GM21381 (cell line): ENCODE results near the gene TPSG1.

ENCODE experiments used
- ATAC-seq: cut with Tn5 transposase; IDR thresholded peaks from one replicate; pipeline ENCODE4 v1.9.1; 2021; ENCODE audit warnings: mild to moderate bottlenecking, moderate library complexity; ENCODE audit not compliant: unreplicated experiment

The TPSG1 gene

GRCh38 chr16:1181404-1182315, 43.4 kb downstream of the TPSG1 start:
- ATAC-seq, result no peak

DNA sequence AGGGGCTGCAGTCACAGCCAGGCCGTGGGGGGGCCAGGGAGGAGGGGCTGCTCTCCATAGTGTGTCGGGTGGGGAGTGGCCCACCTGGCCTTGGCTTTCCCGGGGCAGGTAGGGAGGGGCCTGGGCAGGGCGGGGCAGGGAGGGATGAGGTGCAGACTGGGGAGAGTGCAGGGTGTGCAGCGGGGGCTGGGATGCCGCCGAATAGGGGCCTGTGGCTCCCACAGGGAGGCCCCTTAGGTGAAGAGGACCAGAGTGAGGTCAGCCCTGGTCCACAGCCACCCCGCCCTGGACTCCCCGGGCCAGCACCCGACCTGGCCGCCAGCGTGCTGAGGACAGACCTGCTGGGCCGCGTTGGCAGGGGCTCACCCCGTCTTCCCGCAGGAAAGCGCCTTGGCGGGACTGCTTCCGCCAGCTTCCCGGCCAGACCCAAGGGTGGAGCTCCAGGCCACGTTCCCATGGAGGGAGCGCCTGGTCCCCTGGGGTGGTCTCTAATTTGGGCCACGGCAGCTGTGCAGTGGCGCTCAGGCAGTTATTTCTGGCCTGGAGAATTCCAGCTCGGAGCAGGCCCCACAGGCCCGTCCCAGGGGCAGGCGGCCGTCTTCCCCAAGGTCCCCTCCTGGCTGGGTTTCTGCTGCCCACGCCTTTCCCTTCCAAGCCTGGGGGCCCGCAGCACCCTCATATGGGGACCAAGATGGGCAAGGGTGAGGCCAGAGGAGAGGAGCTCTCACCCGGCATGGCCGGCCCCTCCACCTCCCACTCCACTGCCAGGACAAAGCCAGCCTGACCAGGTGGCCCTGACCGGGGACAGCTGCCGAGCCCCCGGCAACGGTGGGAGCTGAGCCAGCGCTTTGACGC, 44.3 kb downstream of the TPSG1 start:
- no peak for ATAC-seq

GRCh38 chr16:1178295-1178910, 46.7 kb downstream of the TPSG1 start:
- no peak for ATAC-seq

DNA sequence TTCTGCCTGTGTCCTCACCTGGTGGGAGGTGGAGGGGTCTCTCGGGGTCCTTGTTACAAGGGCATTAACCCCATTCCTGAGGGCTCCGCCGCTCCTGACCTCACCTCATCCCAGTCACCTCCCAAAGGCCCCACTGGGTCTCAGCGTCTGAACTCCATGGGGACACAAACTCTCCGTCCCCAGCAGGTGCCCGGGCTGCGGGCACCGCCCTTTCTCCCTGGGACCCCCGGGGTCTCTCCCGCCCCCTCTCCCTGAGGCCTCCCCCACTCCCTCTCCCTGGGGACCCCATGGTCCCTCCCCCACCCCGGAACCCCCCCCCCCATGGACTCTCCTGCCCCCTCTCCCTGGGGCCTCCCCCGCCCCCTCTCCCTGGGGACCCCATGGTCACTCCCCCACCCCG, 47.3 kb downstream of the TPSG1 start:
- no peak for ATAC-seq

- ATAC-seq, result no peak
Observed at GRCh38 chr16:1177053-1177452, 48.0 kb downstream of the TPSG1 start.

- no peak for ATAC-seq
Observed at GRCh38 chr16:1176280-1176897, 48.7 kb downstream of the TPSG1 start.

DNA sequence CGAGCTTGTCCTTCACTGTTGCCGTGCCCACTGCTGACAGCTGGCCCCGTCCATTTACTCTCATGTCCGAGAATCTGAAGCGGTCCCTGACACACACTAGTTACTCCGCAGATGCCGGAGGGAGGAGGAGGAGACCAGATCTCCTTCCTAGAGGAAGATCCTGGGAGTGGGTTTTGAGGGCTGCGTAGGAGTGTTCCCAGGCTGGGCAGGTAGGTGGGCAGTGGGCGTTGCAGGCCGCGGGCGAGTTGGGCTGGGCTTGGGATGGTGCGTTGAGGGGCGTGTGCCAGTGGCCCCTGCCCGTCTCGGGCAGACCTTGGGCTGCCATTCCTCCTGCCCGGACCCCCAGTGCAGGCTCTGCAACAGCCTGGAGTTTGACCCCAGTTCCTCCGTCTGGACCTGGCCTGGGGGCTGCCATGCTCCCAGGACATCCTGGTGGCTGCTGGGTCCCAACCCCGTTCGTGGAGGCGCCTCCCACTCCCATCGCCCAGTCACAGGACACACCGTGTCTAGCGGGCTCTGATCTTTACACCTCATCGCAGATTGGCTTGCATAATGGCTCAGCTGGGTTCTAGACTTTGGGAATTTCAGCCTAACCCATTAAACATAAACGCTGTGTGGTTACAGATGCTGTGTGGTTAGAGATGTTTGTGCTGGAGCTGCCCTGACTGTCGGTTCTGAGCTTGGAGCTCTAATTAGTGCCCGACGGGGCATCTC, 49.3 kb downstream of the TPSG1 start:
- no peak for ATAC-seq

GRCh38 chr16:1174477-1175357, 50.4 kb downstream of the TPSG1 start:
- ATAC-seq, result no peak

GRCh38 chr16:1173788-1174451, 51.1 kb downstream of the TPSG1 start:
- ATAC-seq, result no peak

- no peak for ATAC-seq
Observed at GRCh38 chr16:1172651-1173050, 52.4 kb downstream of the TPSG1 start.

- no peak for ATAC-seq
Observed at GRCh38 chr16:1171854-1172428, 53.1 kb downstream of the TPSG1 start.
